ENCODE results near the gene SNAPC4.
A peak's percentile ranks its signal among the peaks of the same experiment; 100 is the strongest.

The SNAPC4 gene

GRCh38 chr9:136400038-136400834, at the start of gene SNAPC4:
TSS of gene SNAPC4 (minus strand) at chr9:136400170. CDS start at chr9:136398428, 1,742 bp downstream.
- Mint-ChIP-seq H3K4me1 (peaks cover 14% of the 10 kb centered on the region), H3K36me3 (ENCODE audit: low read depth) (peaks cover 30% of the 10 kb centered on the region), H3K27ac (peak within 1 kb of the TSS; percentile 59), H3K27me3 (ENCODE audit: low read depth, poor library complexity) (no peaks in the 10 kb centered on the region), H3K4me3 (peak within 1 kb of the TSS; percentile 88), H3K9me3 (no peaks in the 10 kb centered on the region)
- peak; percentile 94 for DNase-seq
- peak; percentile 89 for TF ChIP-seq CTCF (IDR thresholded peaks at IDR 0.05)

DNA sequence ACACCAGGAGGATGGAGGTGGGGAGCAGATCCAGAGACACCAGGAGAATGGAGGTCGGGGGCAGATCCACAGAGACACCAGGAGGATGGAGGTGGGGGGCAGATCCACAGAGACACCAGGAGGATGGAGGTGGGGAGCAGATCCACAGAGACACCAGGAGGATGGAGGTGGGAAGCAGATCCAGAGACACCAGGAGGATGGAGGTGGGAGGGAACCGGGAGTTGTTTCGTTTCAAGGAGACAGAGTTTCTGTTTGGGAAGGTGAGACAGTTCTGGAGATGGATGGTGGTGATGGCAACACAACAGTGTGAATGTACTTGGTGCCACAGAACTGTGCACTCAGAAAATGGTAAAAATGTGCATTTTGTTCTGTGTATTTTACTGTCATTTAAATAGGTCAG, 48.7 kb upstream of the SNAPC4 start:
- H3K36me3 Mint-ChIP-seq (ENCODE audit: low read depth): peaks cover 65% of the 10 kb centered on the region
- no peaks in the 10 kb centered on the region for H3K27me3 Mint-ChIP-seq (ENCODE audit: low read depth, poor library complexity)
- TF ChIP-seq CTCF (IDR thresholded peaks at IDR 0.05): no peak
- no peak overlapping the region for H3K4me3 Mint-ChIP-seq
- no peaks in the 10 kb centered on the region for H3K9me3 Mint-ChIP-seq
- peak overlapping the region; percentile 79 for H3K27ac Mint-ChIP-seq
- DNase-seq: no peak
- H3K4me1 Mint-ChIP-seq: no peaks in the 10 kb centered on the region

DNA sequence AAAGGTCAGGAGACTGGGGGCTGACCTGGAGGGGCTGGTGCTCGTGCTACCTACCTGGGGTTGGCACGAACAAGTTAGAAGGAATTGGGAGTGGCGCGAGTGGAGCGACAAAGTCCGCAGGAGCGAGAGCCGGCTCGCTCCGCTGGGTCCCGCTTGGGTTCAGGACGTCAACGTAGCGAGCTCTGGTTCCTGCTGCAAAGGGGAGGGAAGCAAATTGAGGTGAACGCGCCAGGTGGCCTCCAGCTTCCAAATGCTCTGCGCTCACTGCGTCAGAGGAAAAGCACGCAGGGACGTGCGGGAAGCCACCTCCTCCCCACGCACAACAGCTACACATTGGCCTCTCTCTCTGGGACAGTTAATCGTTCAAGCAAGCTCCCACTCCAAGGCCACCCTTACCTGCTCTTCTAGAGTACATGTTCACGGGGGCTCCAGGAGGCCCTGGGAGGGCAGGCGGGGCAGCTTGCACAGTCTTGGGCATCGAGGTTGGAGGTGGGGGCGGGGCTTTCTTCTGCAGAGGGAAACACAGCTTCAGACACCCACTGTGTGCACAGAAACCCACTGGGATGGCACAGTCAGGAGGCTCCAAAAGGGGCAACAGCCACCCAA, 47.3 kb upstream of the SNAPC4 start:
- no peak overlapping the region for H3K4me3 Mint-ChIP-seq
- peak overlapping the region; percentile 75 for H3K27ac Mint-ChIP-seq
- H3K27me3 Mint-ChIP-seq (ENCODE audit: low read depth, poor library complexity): no peaks in the 10 kb centered on the region
- H3K4me1 Mint-ChIP-seq: no peaks in the 10 kb centered on the region
- no peak for DNase-seq
- peaks cover 67% of the 10 kb centered on the region for H3K36me3 Mint-ChIP-seq (ENCODE audit: low read depth)
- H3K9me3 Mint-ChIP-seq: no peaks in the 10 kb centered on the region
- no peak for TF ChIP-seq CTCF (IDR thresholded peaks at IDR 0.05)

DNA sequence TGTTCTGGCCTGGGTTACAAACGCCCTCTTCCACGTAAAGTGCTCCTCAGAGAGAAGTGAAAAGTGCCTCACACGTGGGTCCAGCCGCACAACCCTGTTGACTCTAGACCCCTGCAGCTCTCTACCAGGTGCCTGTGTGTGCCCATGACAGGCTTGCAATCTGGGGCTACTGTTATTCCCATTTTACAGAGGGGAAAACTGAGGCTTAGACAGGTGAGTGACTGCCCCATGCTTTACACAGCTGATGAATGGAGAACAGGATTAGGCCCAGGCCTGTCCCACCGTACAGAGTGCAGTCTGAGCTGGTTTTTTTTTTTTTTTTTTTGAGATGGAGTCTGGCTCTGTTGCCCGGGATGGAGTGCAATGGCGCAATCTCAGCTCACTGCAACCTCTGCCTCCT, 45.8 kb upstream of the SNAPC4 start:
- Mint-ChIP-seq H3K27ac (no peak overlapping the region), H3K4me3 (no peak overlapping the region), H3K27me3 (ENCODE audit: low read depth, poor library complexity) (no peaks in the 10 kb centered on the region), H3K4me1 (no peaks in the 10 kb centered on the region), H3K36me3 (ENCODE audit: low read depth) (peaks cover 63% of the 10 kb centered on the region), H3K9me3 (no peaks in the 10 kb centered on the region)
- TF ChIP-seq CTCF (IDR thresholded peaks at IDR 0.05): no peak
- DNase-seq: no peak

GRCh38 chr9:136444102-136444501, 44.1 kb upstream of the SNAPC4 start:
- Mint-ChIP-seq H3K36me3 (ENCODE audit: low read depth) (peaks cover 60% of the 10 kb centered on the region), H3K4me3 (no peak overlapping the region), H3K27me3 (ENCODE audit: low read depth, poor library complexity) (no peaks in the 10 kb centered on the region), H3K27ac (no peak overlapping the region), H3K4me1 (peaks cover 6% of the 10 kb centered on the region), H3K9me3 (no peaks in the 10 kb centered on the region)
- no peak for DNase-seq
- no peak for TF ChIP-seq CTCF (IDR thresholded peaks at IDR 0.05)
